Activated T-helper 17 cell treated with anti-CD3 and anti-CD28 coated beads, Interleukin-2, amount 50 U/mL, for 72 hours (primary cell): Measurements from ENCODE around the gene DCAF12. TPM values are rescaled to one million over a fixed set of nuclear protein-coding genes. Genes with fewer than 3 reads are reported as not detected.

Experiments used
- total RNA-seq, 2 donors: library from RNA; stranded (reverse); gene quantifications; one replicate each; pipeline ENCODE4 v1.2.3, GENCODE V29; 2022

The DCAF12 gene
- total RNA-seq, 2 donors from 2014 or later: 30.4 to 36.6 TPM

Other genes starting within 250 kb of the DCAF12 start
- gene UBAP2, start 77.8 kb downstream of the DCAF12 start, total RNA-seq: 10 to 100 TPM; 45.7 to 57.0 TPM
- gene UBAP1, start 52.3 kb upstream of the DCAF12 start, total RNA-seq: 10 to 100 TPM; 39.7 to 46.5 TPM
- 1 to 10 TPM; 4.9 to 7.1 TPM for gene KIF24, start 202.6 kb upstream of the DCAF12 start, total RNA-seq
- gene NUDT2, start 202.9 kb upstream of the DCAF12 start, total RNA-seq: 10 to 100 TPM; 31.2 to 34.9 TPM